HCT116 (cell line): ENCODE measurements around the gene GTF2H4. TPM values are rescaled to one million over a fixed set of nuclear protein-coding genes. Genes with fewer than 3 reads are reported as not detected.

Experiments used
- ATAC-seq: fragments of 200-7000 bp; cut with Tn5 transposase; 2 replicates; pipeline ENCODE4 v1.9.1; 2020; ENCODE audit warnings: mild to moderate bottlenecking, moderate library complexity
- BruUV-seq: library from RNA; stranded (reverse); fragments of 400-500 nt; replicated peaks from 2 replicates; lab custom pipeline; 2021; lab: Mats Ljungman, UMichigan
- CTCF ChIA-PET: fragments of 300-600 bp; sonication (Branson Sonifier 250); formaldehyde crosslinking; loops from one replicate; lab custom pipeline; 2021; ENCODE audit warnings: antibody characterized with exemption; lab: Charles Lee
- POLR2A ChIA-PET: fragments of 300-600, 350-600 bp; sonication (Branson Sonifier 250); formaldehyde crosslinking; loops from one replicate; lab custom pipeline; 2021; ENCODE audit warnings: antibody characterized with exemption; lab: Charles Lee
- RAD21 ChIA-PET, 2 experiments: fragments of 300-600 bp; sonication (Branson Sonifier 250); formaldehyde crosslinking; loops; one replicate each; lab custom pipeline; 2023; ENCODE audit warnings: low total read pairs in 2 of 2; ENCODE audit not compliant: uncharacterized antibody in 2 of 2, unreplicated experiment in 2 of 2, low non-redundant PET in 1 of 2; lab: Charles Lee
- DNase-seq: peaks from one replicate; pipeline ENCODE4 v3.0.0-alpha.2; 2010; ENCODE audit warnings: low read depth, low spot score
- H2AFZ ChIP-seq: fragments of 200-600 bp; shearing (Covaris generic), sonication (generic); 2 replicates; pipeline ENCODE4 v1.6.1; 2017; ENCODE audit warnings: low read depth, mixed run types, mixed read lengths, antibody characterized with exemption, low read length; ENCODE audit not compliant: poor library complexity, severe bottlenecking
- H3K27ac ChIP-seq: 2 replicates; pipeline ENCODE4 v1.5.1; 2012; ENCODE audit warnings: low read depth, low read length
- H3K27me3 ChIP-seq: fragments of 200-600 bp; sonication (generic); 2 replicates; pipeline ENCODE4 v1.6.1; 2016; ENCODE audit warnings: mixed run types, low read length, mixed read lengths; ENCODE audit not compliant: insufficient read depth
- H3K36me3 ChIP-seq, 2 experiments: fragments of 200-500 bp in 1 of 2; fragments of 200-600 bp in 1 of 2; sonication (Bioruptor generic) in 1 of 2; sonication (generic) in 1 of 2; 2 replicates each; pipeline versions ENCODE4 v1.5.1 to v1.6.1; 2014 to 2016; ENCODE audit warnings: low read length in 2 of 2, inconsistent platforms in 1 of 2, mixed read lengths in 1 of 2, mixed run types in 1 of 2; ENCODE audit not compliant: insufficient read depth in 2 of 2, control insufficient read depth in 1 of 2
- H3K4me1 ChIP-seq, 2 experiments: fragments of 200-600 bp in 1 of 2; sonication (generic) in 1 of 2; 2 replicates each; pipeline versions ENCODE4 v1.5.1 to v1.6.1; 2012 to 2017; ENCODE audit warnings: low read length in 2 of 2, inconsistent platforms in 1 of 2, mild to moderate bottlenecking in 1 of 2, mixed read lengths in 1 of 2, mixed run types in 1 of 2, moderate library complexity in 1 of 2; ENCODE audit not compliant: insufficient read depth in 2 of 2, control insufficient read depth in 1 of 2
- H3K4me2 ChIP-seq: fragments of 200-600 bp; sonication (generic); 2 replicates; pipeline ENCODE4 v1.6.1; 2017; ENCODE audit warnings: mixed run types, low read length, mixed read lengths
- H3K4me3 ChIP-seq, 2 experiments: fragments of 200-600 bp in 1 of 2; sonication (generic) in 1 of 2; replicated peaks in 1 of 2; 2 replicates each; pipeline ENCODE4 v1.5.1; 2011 to 2016; ENCODE audit warnings: low read length in 2 of 2, control low read depth in 1 of 2, low read depth in 1 of 2, mild to moderate bottlenecking in 1 of 2, mixed read lengths in 1 of 2, mixed run types in 1 of 2
- H3K79me2 ChIP-seq: fragments of 200-600 bp; sonication (generic); 2 replicates; pipeline ENCODE4 v1.6.1; 2017; ENCODE audit warnings: mild to moderate bottlenecking, mixed run types, low read length, moderate library complexity, mixed read lengths; ENCODE audit not compliant: insufficient read depth
- H3K9ac ChIP-seq: fragments of 200-600 bp; sonication (generic); 2 replicates; pipeline ENCODE4 v1.6.1; 2016; ENCODE audit warnings: low read length, mixed read lengths
- H3K9me2 ChIP-seq: fragments of 200-600 bp; sonication (generic), shearing (Covaris generic); 2 replicates; pipeline ENCODE4 v1.6.1; 2017; ENCODE audit warnings: mixed run types, mild to moderate bottlenecking, moderate library complexity; ENCODE audit not compliant: insufficient read depth
- H3K9me3 ChIP-seq, 2 experiments: fragments of 200-500 bp in 1 of 2; fragments of 200-600 bp in 1 of 2; sonication (Bioruptor generic) in 1 of 2; sonication (generic) in 1 of 2; 2 replicates each; pipeline ENCODE4 v1.6.1; 2014 to 2017; ENCODE audit warnings: low read length in 2 of 2, mixed read lengths in 2 of 2, inconsistent platforms in 1 of 2, low read depth in 1 of 2, mild to moderate bottlenecking in 1 of 2, mixed run types in 1 of 2, moderate library complexity in 1 of 2; ENCODE audit not compliant: control insufficient read depth in 1 of 2, insufficient read depth in 1 of 2
- H4K20me1 ChIP-seq: fragments of 200-600 bp; sonication (generic), shearing (Covaris generic); 2 replicates; pipeline ENCODE4 v1.6.1; 2017; ENCODE audit warnings: mixed run types, mild to moderate bottlenecking, moderate library complexity; ENCODE audit not compliant: insufficient read depth
- ATF3 ChIP-seq: IDR thresholded peaks from 2 replicates; pipeline ENCODE4 v1.6.1; 2012
- CTCF ChIP-seq, 3 experiments: fragments of 200-600 bp in 1 of 3; sonication (generic) in 1 of 3; IDR thresholded peaks in 2 of 3; conservative IDR thresholded peaks in 1 of 3; 2 replicates each; pipeline ENCODE4 v1.5.1; 2012 to 2017; ENCODE audit warnings: low read depth in 2 of 3, low read length in 2 of 3, antibody characterized with exemption in 1 of 3, borderline replicate concordance in 1 of 3, control low read depth in 1 of 3, mild to moderate bottlenecking in 1 of 3, mixed read lengths in 1 of 3, mixed run types in 1 of 3, moderate library complexity in 1 of 3; ENCODE audit not compliant: insufficient read depth in 1 of 3
- EGR1 ChIP-seq: IDR thresholded peaks from 2 replicates; pipeline ENCODE4 v1.6.1; 2012; ENCODE audit warnings: low read depth
- ELF1 ChIP-seq: IDR thresholded peaks from 2 replicates; pipeline ENCODE4 v1.6.1; 2012; ENCODE audit warnings: low read depth, borderline replicate concordance
- EZH2phosphoT487 ChIP-seq: fragments of 200-600 bp; IDR thresholded peaks from 2 replicates; pipeline ENCODE4 v1.6.1; 2018; ENCODE audit warnings: antibody characterized with exemption, borderline replicate concordance
- FOSL1 ChIP-seq: IDR thresholded peaks from 2 replicates; pipeline ENCODE4 v1.6.1; 2012; ENCODE audit warnings: low read depth
- JUND ChIP-seq: IDR thresholded peaks from 2 replicates; pipeline ENCODE4 v1.6.1; 2012
- MAX ChIP-seq: IDR thresholded peaks from 2 replicates; pipeline ENCODE4 v1.6.1; 2012
- POLR2A ChIP-seq: IDR thresholded peaks from 2 replicates; pipeline ENCODE4 v1.7.0; 2011; ENCODE audit warnings: borderline replicate concordance; ENCODE audit not compliant: insufficient read depth, insufficient read length; ENCODE audit errors: extremely low read depth
- POLR2AphosphoS5 ChIP-seq: IDR thresholded peaks from 2 replicates; pipeline ENCODE4 v1.6.1; 2011; ENCODE audit warnings: mild to moderate bottlenecking, low read depth, low read length, moderate library complexity
- RAD21 ChIP-seq: IDR thresholded peaks from 2 replicates; pipeline ENCODE4 v1.6.1; 2012; ENCODE audit warnings: low read depth, mild to moderate bottlenecking
- SP1 ChIP-seq: IDR thresholded peaks from 2 replicates; pipeline ENCODE4 v1.6.1; 2012; ENCODE audit warnings: low read depth
- SRF ChIP-seq: IDR thresholded peaks from 2 replicates; pipeline ENCODE4 v1.6.1; 2012; ENCODE audit warnings: low read depth
- TCF7L2 ChIP-seq: IDR thresholded peaks from 2 replicates; pipeline ENCODE4 v1.7.0; 2011; ENCODE audit warnings: borderline replicate concordance, inconsistent platforms; ENCODE audit not compliant: insufficient read depth, insufficient read length; ENCODE audit errors: extremely low read depth
- YY1 ChIP-seq: IDR thresholded peaks from 2 replicates; pipeline ENCODE4 v1.6.1; 2011; ENCODE audit warnings: low read length, low read depth, moderate library complexity, mild to moderate bottlenecking; ENCODE audit not compliant: insufficient replicate concordance; ENCODE audit errors: extremely low read depth
- ZBTB33 ChIP-seq: IDR thresholded peaks from 2 replicates; pipeline ENCODE4 v1.6.1; 2011; ENCODE audit warnings: mild to moderate bottlenecking, low read length, moderate library complexity; ENCODE audit not compliant: insufficient replicate concordance; ENCODE audit errors: extremely low read depth
- ZNF274 ChIP-seq: fragments of 200-500 bp; sonication (Bioruptor generic); IDR thresholded peaks from 2 replicates; pipeline ENCODE4 v1.6.1; 2014; ENCODE audit warnings: mild to moderate bottlenecking, low read depth, low read length, inconsistent platforms
- intact Hi-C: fragments of 100-400 bp; cut with micrococcal nuclease; formaldehyde crosslinking; loops from 2 replicates; pipeline ENCODE4 v1.10.0; 2022
- total RNA-seq: library from RNA; stranded (reverse); gene quantifications from one replicate; pipeline ENCODE4 v1.2.1, GENCODE V29; 2021; ENCODE audit not compliant: unreplicated experiment

GTF2H4 gene
- total RNA-seq, 1 experiment from 2014 or later, result 59.7 TPM

GRCh38 chr6:30862156-30862875, 45.7 kb upstream of the GTF2H4 start:
- intact Hi-C loops, result no loop called here
- H3K4me2 ChIP-seq, result no peak overlapping the region
- CTCF ChIA-PET, result no interaction called here
- H3K4me1 ChIP-seq, result no peaks in the 10 kb centered on the region
- H3K79me2 ChIP-seq, result no peaks in the 10 kb centered on the region
- no peak overlapping the region for H3K4me3 ChIP-seq
- peaks cover 0 to 7% of the 10 kb centered on the region in 2 experiments; a peak in 1 of 4 replicates for H3K9me3 ChIP-seq
- no peak for ATAC-seq
- no peak overlapping the region for H2AFZ ChIP-seq
- no peaks in the 10 kb centered on the region for H3K27me3 ChIP-seq
- RAD21 ChIA-PET, result no interaction called here
- no TSS peak for BruUV-seq
- no peaks in the 10 kb centered on the region for H3K9me2 ChIP-seq
- TF ChIP-seq EZH2phosphoT487 (no peak), ELF1 (no peak), TCF7L2 (no peak), POLR2A (no peak), JUND (no peak), ZNF274 (no peak), EGR1 (no peak), MAX (no peak), YY1 (no peak), POLR2AphosphoS5 (no peak), SRF (no peak), RAD21 (no peak), ATF3 (no peak), SP1 (no peak), FOSL1 (no peak), CTCF (IDR thresholded peaks at IDR 0.05 in 2 of 3, conservative IDR thresholded peaks at IDR 0.05 in 1 of 3; ENCODE audit: borderline replicate concordance in 1 of 3, insufficient read depth in 1 of 3, low read depth in 2 of 3, low read length in 2 of 3) (no peak), ZBTB33 (no peak)
- H3K9ac ChIP-seq, result no peak overlapping the region
- H4K20me1 ChIP-seq, result no peaks in the 10 kb centered on the region
- no peaks in the 10 kb centered on the region for H3K36me3 ChIP-seq
- no peak overlapping the region for H3K27ac ChIP-seq
- POLR2A ChIA-PET, result interaction anchor here (0.6 kb wide), 1 partner anchor 56 kb away, joined by 3 read pairs; no protein-coding TSS in a partner anchor
- DNase-seq, result no peak
